Hepatic stellate cell (primary cell): ENCODE measurements around the gene WRNIP1.
"Not testable (repeated sequence)": the region's sequence is repeated elsewhere in the genome, so short reads cannot be mapped to it uniquely, and the experiment has no call there.

Experiments
- DNase-seq: peaks from one replicate; pipeline ENCODE4 v3.0.0; 2011; ENCODE audit warnings: low spot score

WRNIP1 gene

DNA sequence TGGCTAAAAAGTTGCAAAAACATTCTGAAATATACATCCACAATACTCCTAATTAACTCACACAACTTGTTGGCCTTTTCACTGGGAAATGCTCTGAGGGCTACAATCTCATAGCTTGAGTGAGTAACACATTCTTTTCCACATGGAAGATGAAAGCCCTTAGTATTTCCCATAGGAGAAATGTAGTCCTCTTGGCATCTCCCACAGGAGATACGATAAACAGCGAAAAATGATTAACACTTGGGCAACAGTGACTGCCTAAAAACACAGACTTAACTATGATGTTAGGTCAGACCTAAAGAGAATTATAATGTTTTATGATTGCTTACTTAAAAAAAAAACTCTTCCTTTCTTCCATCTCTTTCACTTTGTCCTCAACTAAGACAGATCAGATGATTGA lies 23.4 kb upstream of the WRNIP1 start:
- no peak for DNase-seq

DNA sequence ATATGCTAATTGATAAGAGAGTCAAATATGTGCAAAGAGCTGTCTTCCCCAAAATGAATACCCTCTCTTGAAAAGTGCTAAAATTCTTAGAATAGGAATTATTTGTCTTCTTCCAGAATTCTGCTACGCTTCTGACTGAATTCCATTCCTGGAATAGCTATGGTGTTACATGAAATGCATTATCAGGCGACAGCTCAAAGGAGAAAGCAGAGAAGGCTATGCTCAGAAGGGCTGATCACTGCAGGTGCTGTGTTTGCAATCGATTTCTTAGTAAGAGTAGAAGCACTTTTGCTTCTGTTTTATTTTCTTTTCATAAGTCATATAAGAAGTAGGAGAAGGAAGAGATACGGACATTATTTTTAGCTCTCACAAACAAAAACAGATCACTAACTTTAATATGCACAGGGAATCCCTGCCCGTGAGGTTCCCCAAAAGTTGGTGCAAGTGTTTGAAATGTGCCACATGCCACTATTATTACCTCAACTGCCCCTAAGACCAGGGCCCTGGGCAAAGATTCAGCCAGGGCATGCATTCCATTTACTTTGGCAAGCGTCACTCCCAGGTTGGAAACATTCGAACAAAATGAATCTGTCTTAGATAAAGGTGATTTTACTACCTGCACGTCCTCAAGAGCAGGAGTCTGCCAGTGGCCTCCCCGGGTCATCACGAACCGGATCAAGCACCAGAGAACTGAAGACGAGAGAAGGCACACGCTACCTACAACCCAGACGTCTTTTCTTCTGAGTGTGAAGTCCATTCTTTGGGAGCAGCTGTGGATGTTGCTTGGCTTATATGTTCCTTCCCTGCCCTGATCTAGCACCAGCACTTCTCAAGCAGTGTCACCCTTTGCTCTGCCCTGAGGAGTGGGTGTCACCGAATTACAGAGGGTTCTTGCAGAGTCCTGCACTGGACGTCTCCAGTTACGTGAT lies 21.6 kb upstream of the WRNIP1 start:
- DNase-seq: no peak

DNA sequence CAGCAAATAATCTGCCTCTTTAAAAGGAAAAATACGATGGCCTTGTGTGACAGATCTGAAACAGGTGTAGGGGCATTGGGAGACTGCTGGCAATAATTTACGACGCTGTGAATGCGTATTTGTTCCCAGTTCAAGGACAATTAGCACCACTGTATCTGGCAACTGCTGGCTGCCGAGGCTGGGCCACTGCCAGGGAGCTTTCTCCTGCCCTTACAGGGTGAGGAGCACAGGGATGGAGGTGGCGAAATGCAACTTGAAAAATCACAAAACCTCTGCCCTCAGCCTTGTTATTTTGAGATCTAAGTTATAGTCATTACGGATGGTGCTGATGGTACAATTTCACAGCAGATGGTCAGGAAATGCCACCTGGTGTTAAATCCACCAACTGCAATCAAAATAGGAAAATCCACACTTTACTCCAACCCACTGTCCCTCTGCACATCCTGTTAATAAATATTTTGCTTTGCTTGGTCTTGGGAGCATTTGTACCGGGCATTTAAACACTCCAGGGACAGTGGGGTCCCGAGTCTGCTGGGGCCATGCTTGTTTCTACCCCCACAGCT lies 20.9 kb upstream of the WRNIP1 start:
- no peak for DNase-seq

DNA sequence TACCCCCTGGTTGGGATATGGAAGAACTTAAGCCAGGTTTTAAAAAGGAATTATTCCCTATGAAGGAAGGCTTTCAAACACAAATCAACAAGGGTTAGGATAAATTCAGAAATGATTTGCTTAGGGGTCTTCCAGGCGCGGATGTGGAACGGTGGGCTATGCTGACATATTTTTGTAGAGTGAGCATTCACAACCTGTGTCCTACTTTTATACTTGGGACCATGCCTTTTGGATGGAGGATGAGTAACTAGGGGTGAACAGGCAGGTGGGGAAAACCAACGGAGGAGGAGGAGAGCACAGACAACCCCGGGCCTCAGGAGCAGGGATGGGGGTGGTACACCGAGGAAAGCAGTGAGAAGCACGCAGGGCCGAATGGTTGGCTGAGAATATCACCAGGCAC lies 20.4 kb upstream of the WRNIP1 start:
- no peak for DNase-seq

DNA sequence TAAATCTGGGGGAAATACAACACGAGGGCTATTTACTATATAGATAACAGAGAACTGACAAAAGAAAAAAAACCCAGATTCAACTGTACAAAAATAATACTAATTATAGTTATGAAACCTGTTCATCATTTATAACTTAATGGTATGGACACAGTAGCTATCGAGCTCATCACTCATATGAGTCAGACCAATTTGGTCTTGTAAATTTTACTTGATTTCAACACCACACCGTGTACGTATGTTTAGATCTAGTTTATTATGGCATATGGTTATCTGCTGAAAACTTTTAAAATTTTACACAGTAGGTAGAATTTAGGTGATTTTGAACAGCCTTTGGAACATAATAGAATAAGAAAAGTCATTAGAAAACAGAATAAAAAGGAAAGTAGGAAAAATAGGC lies 19.9 kb upstream of the WRNIP1 start:
- DNase-seq: no peak

DNA sequence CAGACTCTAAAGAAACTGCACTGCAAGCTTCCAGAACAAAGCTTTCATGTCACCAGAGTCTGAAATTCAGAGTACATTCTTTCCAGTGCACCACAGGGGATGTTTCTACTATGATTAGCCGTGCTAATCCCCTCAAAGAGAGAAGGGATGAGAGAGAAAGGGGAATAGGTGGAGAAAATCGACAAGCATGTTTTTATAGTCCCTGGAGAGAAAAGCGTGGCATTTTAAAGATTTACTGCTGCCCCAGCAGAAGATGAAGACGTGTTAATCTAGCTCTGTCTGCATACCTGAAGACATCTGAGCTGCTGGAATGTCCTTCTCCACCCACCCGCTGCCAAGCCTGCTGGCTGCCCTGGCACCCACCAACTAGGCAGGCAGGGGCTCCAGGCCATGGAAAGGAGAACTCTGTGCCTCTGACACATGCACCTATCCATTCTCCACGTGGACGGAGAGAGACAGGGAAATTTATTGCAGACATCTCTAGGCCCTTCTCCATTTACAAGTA lies 18.6 kb upstream of the WRNIP1 start:
- DNase-seq: no peak

DNA sequence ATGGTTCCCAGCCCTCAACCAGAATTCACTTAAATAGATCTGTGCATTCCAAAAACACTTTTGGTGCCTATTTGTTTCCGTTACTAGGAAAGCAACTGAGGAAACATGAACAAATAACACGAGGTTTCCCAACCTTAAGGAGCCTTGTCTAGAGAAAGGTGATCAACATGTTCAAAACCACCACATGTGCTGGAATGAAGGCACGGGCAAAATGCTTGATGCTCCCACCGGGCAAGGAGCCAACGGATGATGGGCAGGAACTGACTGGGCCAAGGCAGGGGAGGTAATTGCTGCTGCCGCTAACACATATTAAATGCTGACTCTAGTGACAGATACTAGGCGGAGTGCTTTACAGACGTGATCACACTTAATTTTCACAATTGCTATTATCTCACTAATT lies 17.0 kb upstream of the WRNIP1 start:
- no peak for DNase-seq

DNA sequence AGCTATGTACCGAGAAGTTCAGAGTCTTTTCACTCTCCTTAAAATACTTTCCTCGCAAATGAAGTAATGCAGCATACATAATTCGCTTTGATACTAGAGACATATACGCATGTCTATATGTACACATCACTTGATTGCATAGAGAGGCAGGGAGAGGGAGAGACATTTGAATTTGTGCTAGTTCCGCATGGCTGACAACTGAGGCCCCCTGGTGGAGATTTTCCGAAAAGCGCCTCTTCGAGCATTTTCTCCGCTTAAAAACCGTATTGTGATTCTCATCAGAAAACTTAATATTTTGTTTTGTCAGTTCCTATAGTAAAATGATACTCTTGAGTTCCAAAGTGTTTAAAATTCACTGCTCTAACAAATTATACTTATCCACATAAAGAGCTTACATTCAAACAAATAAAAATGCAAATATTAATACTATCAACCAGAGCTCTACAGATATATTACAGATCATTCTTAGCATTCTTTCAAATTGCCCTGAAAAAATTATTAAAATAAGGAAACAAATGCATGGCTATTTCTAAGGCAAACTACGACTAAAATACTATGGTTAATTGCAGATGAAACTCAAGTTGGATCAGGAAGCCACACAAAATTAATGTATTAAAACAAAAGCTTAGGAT lies 15.1 kb upstream of the WRNIP1 start:
- no peak for DNase-seq

DNA sequence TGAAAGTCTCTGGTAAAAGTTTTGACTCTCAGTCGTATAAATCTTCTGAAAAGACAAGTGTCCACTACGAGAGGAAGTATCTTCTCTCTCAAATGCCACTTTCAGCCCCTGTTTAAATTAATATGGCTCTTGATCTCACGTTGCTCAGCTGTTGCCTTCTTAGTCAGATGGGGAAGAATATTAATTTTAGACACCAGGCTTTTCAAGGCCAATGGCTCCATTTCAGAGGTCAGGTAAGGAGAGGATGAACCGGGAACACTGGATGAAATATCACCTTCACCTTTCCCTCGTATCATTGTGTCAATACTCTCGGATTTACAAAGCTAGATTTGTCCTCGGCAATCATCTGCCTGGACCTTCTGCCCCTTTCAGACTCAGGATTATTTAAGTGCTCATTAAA lies 14.4 kb upstream of the WRNIP1 start, which contains the start of gene MYLK4:
TSS of gene MYLK4 (minus strand) at position 91 of the 400 bp plus-strand sequence. CDS start 1,628 bp downstream, outside the sequence.
- DNase-seq: no peak

DNA sequence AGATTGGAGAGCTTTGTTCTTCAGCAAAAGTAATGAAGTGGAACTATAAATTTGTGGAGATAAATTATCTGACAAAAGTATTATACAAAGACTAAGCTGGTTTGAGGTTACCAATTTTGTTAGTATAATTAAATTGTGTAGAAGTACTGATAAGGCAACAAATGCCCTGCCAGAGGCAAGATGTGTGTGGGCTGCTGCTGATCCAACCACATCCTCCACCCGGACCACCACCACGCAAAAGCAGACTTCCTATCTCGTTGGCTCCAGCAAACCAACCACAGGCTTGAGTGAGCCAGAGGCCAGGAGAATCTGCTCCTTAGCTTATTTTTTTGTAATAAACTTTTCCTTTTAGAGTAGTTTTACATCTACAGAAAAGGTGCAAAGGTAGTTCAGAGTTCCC lies 13.3 kb upstream of the WRNIP1 start:
- no peak for DNase-seq

DNA sequence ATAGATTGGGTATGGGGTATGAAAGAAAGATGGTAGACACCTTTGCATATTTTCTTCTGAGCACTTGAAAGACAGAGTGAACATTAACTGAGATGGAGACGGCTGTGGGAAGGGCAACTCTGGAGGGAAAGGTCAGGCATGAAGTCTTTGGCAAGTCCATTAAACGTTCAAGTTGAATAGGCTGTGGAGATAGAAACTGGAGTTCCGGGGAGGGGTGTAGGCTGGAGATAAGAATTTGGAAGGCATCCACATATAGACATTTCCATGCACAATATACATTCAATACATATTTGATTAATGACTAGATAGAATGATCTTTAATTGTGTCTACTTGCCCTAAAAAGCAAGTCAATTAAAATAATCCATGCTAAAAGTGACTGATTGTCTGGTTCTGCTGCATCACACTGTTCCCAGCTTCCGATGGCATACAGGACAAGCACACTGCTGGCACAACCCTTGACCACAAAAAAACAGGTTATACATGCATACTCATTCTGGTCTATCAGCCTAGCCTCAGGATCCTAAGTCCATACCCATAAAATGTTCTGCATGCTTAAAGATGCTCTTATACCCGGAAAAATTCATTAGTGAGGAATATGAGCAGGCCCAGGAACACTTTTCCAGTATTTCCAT lies 12.6 kb upstream of the WRNIP1 start:
- no peak for DNase-seq

DNA sequence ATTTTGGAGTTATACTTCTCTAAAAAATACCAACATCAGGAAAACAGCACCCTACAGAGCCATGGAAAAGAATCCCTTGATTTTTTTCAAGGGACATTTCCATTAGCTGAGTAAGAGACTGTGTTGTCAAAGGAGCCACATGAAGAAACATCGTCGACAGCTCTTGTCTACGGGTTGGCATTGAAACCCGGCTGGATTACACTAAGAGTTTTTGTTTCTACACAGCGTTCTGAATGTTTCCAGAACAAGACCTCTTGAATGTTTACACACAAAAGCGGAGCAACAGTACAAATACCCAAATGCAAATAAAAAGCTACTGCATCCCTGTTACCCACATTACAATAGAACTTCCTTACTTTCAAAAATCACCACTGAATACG lies 12.1 kb upstream of the WRNIP1 start:
- DNase-seq: no peak

DNA sequence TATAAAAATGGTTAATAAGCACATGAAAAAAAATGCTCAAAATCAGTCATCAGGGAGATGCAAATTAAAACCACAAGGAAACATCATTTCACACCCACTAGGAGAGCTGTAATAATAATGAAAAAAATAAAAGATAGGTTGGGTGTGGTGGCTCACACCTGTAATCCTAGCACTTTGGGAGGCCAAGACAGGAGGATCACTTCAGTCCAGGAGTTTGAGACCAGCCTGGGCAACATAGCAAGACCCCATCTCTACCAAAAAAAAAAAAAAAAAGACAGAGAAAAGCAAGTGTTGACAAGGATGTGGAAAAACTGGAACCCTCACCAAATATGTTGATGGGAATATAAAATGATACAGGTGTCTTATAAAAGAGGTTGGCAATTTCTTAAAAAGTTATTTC lies 11.4 kb upstream of the WRNIP1 start:
- DNase-seq: no peak

DNA sequence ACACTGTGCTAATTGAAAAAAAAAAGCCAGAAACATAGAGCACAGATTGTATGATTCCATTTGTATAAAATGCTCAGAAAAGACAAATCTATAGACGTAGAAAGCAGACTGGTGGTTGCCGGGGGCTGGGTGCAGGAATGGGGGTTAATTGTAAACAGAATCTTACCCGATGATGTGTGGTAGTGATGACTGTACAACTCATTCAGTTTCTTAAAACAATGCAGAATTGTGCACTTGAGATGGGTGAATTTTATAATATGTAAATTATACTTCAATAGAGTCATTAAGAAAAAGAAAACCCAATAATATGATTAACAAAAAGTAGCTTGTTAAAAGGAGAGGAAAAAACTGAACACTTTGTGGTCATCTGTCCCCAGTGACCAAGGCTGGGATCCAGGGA lies 10.8 kb upstream of the WRNIP1 start:
- DNase-seq: no peak

DNA sequence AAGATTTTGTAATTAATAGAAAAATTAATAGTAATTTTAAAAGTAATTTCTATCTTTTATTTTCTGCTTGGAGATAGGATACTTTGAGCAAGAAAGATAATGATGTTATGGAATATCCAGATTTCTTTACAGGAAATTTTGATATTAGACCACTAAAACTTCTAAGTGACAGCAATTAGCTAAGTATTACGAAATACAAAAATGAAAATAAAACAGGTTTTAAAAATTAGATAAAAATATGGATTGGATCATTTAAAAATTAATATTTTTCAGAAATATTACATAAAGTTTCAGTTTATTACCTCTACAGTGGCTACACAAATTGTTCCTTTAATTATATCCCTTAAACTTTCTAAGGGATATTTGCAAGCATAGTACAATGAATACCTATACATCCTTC lies 10.3 kb upstream of the WRNIP1 start:
- DNase-seq: no peak

DNA sequence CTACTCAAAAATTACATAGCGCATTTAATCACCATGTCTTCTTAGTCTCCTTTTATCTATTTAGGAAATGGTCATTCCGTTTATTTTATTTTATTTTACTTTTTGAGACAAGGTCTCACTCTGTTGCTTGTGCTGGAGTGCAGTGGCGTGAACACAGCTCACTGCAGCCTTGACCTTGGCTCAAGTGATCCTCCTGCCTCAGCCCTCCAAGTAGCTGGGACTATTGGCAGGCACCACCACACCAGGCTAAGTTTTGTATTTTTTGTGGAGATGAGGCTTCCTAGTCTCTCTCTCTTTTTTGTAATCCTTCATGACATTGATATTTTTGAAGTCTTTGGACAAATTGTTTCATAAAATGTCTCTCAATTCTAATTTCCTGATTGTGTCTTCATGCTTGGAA lies 9.7 kb upstream of the WRNIP1 start:
- no peak for DNase-seq

DNA sequence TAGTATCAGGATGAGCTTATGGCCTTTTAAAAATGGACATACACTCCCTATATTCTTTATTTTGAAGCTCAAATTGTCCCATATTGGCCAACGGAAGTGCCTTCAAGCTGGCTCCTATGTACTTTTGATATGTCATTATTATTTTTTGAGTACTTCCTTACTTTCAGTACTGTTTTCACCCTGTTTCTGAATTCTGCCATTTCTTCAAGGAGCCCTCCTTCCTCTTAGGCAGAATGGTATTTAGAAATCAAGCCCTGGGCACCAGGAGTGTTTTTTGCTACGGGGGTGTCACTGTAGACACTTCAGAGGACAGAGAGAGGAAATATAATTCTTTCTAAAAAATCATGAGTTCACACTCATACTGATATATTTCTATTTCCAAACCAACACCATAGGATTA lies 9.0 kb upstream of the WRNIP1 start:
- no peak for DNase-seq

DNA sequence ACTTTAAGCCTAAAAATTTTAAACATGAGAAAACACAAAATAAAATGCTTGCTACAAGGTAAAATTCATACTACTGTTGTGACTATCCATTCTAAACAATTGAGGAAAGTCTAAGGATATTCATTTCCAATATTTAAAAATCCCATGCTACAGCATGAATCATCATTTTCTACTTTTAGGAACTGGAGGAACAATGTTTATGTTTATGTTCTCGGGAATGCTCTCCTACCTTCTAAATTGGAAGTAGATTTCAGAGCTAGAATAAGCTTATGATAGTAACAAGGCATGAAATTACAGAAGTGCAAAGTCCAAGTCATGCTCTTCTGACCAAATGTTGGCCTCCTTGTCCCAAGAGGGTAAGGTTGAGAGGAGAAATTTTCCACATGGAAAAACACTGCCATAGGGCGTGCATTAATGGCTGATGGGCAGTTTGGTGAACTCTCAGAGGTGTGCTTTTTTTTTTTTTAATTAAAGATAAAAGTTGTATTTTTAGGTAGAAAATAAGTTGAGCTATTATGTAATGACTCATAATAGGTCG lies 8.4 kb upstream of the WRNIP1 start:
- no peak for DNase-seq

DNA sequence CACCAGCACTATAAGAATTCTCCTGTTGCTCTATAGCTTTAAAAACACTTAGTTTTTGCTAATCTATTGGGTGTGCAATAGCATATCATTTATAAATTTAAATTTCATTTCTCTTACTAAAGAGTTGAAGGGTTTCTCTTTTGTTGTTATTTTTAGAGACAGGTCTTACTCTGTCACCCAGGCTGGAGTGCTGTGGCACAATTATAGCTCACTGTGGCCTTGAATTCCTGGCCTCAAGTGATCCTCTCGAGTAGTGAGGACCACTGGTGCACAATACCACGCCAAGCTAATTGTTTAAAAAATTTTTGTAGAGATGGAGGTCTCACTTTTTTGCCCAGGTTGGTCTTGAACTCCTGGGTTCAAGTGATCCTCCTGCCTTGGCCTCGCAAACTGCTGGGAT lies 6.2 kb upstream of the WRNIP1 start:
- no peak for DNase-seq

DNA sequence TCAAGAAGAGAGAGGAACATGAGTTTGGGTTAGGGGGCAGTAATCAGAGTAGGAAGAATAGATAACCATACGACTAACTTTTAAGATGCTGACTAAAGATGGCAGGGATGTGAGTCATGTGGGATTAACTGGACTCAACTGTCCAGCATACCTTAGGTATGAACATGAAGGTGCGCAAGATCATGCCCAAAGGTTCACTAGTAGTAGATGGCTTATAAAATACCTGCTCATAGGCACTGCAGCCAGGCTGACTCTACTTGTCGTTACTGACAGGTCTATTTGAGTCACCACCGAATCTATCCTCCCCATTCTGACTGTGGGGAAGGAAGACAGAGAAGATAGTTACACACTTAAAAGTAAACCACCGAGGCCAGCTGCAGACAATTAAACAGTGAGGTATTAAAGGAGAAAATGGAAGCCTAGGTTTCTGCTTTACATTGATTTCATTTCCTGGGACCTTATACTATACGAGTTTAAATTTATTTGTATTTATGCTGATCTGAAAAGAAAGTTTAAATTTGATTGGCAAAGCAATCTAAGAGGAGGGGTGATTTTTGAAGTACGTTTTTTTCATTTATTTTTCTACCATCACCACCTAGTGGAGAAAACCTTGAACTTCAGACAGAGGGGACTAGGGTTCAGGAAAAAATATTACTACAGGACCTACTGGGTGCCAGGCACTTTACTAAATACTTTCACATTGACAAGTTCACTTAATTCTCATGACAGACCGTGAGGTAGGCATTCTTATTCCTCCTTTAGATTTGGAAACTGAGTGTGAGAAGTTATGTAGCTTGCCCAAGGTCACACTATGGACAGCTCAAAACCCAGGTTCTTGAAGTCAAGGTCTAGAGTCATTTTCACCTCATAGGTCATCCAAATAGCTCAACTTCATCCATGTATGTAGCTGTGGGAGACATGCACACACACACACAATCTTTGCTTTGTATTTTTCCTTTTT lies 4.0 kb upstream of the WRNIP1 start:
- no peak for DNase-seq

DNA sequence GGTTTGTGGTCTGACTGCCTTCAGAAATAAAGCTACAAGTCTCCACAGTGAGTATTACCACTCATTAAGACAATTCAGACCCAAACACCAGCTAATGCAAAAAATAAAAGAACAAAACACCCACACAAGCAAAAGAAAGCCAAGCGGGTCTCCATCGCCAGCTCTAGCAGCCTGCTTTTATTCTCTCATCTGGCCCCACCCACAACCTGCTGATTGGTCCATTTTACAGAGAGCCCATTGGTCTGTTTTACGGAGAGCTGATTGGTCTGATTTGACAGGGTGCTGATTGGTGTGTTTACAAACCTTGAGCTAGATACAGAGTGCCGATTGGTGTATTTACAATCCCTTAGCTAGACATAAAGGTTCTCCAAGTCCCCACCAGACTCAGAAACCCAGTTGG lies 2.3 kb upstream of the WRNIP1 start:
- not testable (repeated sequence) for DNase-seq
